ENCODE data around the gene CCDC117. TPM values are rescaled to one million over a fixed set of nuclear protein-coding genes. Genes with fewer than 3 reads are reported as not detected.

Gene CCDC117
- total and polyA plus RNA-seq, 7 donors, result 9.1 to 39.1 (median 27.5) TPM

- intact Hi-C loops (cut with DNase I), result loop anchor here (2.0 to 10.0 kb wide), 2 partner anchors 778 to 788 kb away; no protein-coding TSS in a partner anchor
- no peak overlapping the region for H3K27ac ChIP-seq
- 92 to 100% (median 100%) methylated on average over 1 of the region's 1 CpG for WGBS, 3 donors
- H3K4me3 ChIP-seq, result no peak overlapping the region
- TF ChIP-seq CTCF (IDR thresholded peaks at IDR 0.05), result no peak
- ATAC-seq (no peak), DNase-seq (no peak)
- no peaks in the 10 kb centered on the region for H3K36me3 ChIP-seq (ENCODE audit: insufficient read depth in 1 of 2, low read depth in 1 of 2)
- no peaks in the 10 kb centered on the region for H3K27me3 ChIP-seq (ENCODE audit: insufficient read depth in 3 of 3, low read length in 2 of 3)
- H3K4me1 ChIP-seq, result peaks cover 3% of the 10 kb centered on the region
- H3K9me3 ChIP-seq, result no peaks in the 10 kb centered on the region
These were observed 60.2 kb downstream of the CCDC117 start for GRCh38 chr22:28832731-28833130.

GRCh38 chr22:28833276-28833923 is 60.9 kb downstream of the CCDC117 start:
- H3K4me1 ChIP-seq, result peaks cover 3% of the 10 kb centered on the region
- no peak overlapping the region for H3K27ac ChIP-seq
- no peaks in the 10 kb centered on the region for H3K9me3 ChIP-seq
- ATAC-seq, result no peak
- WGBS, 3 donors, result 91 to 96% (median 91%) methylated on average over 3 of the region's 3 CpGs
- intact Hi-C loops (cut with DNase I), result loop anchor here (2.0 to 10.0 kb wide), 2 partner anchors 779 to 789 kb away; no protein-coding TSS in a partner anchor
- DNase-seq, result no peak
- H3K27me3 ChIP-seq (ENCODE audit: insufficient read depth in 3 of 3, low read length in 2 of 3), result no peaks in the 10 kb centered on the region
- H3K4me3 ChIP-seq, result no peak overlapping the region
- H3K36me3 ChIP-seq (ENCODE audit: insufficient read depth in 1 of 2, low read depth in 1 of 2), result no peaks in the 10 kb centered on the region
- no peak for TF ChIP-seq CTCF (IDR thresholded peaks at IDR 0.05)

GRCh38 chr22:28835630-28836189 is 63.2 kb downstream of the CCDC117 start:
- H3K4me3 ChIP-seq, result no peak overlapping the region
- H3K27me3 ChIP-seq (ENCODE audit: insufficient read depth in 3 of 3, low read length in 2 of 3), result no peaks in the 10 kb centered on the region
- intact Hi-C loops (cut with DNase I), result loop anchor here in 1 of 2 donors (10.0 kb wide), 1 partner anchor 781 kb away; no protein-coding TSS in a partner anchor
- WGBS, 3 donors, result 88 to 91% (median 90%) methylated on average over 11 of the region's 11 CpGs
- no peaks in the 10 kb centered on the region for H3K9me3 ChIP-seq
- no peaks in the 10 kb centered on the region for H3K36me3 ChIP-seq (ENCODE audit: insufficient read depth in 1 of 2, low read depth in 1 of 2)
- H3K27ac ChIP-seq, result no peak overlapping the region
- no peak for TF ChIP-seq CTCF (IDR thresholded peaks at IDR 0.05)
- no peaks in the 10 kb centered on the region for H3K4me1 ChIP-seq
- ATAC-seq (no peak), DNase-seq (no peak)

- H3K27ac ChIP-seq, result no peak overlapping the region
- no peaks in the 10 kb centered on the region for H3K36me3 ChIP-seq (ENCODE audit: insufficient read depth in 1 of 2, low read depth in 1 of 2)
- H3K4me1 ChIP-seq, result no peaks in the 10 kb centered on the region
- no peaks in the 10 kb centered on the region for H3K27me3 ChIP-seq (ENCODE audit: insufficient read depth in 3 of 3, low read length in 2 of 3)
- H3K9me3 ChIP-seq, result no peaks in the 10 kb centered on the region
- no peak for TF ChIP-seq CTCF (IDR thresholded peaks at IDR 0.05)
- DNase-seq (no peak), ATAC-seq (no peak)
- intact Hi-C loops (cut with DNase I), result loop anchor here in 1 of 2 donors (10.0 kb wide), 1 partner anchor 783 kb away; no protein-coding TSS in a partner anchor
- no peak overlapping the region for H3K4me3 ChIP-seq
- WGBS, 3 donors, result 83 to 91% (median 83%) methylated on average over 6 of the region's 6 CpGs
These were observed 65.1 kb downstream of the CCDC117 start for GRCh38 chr22:28837640-28838039.

Other genes with a start within 250 kb of the CCDC117 start
- 10 to 100 TPM in 2 of 4 donors, 1 to 10 TPM in 2; 3.5 to 12.1 (median 8.1) TPM for gene TTC28, start 92.9 kb upstream of the CCDC117 start, total RNA-seq
- 1 to 10 TPM; 1.2 to 3.1 (median 2.4) TPM for gene TTC28, start 92.9 kb upstream of the CCDC117 start, polyA plus RNA-seq
- 1 to 10 TPM; 1.2 to 6.9 (median 2.3) TPM for gene CHEK2, start 30.9 kb upstream of the CCDC117 start, total RNA-seq
- gene CHEK2, start 30.9 kb upstream of the CCDC117 start, polyA plus RNA-seq, result 10 to 100 TPM in 1 of 3 donors, 1 to 10 TPM in 2; 1.5 to 14.8 (median 5.1) TPM
- 10 to 100 TPM; 10.3 to 15.7 (median 11.3) TPM for gene HSCB, start 30.7 kb upstream of the CCDC117 start, total RNA-seq
- gene HSCB, start 30.7 kb upstream of the CCDC117 start, polyA plus RNA-seq, result 10 to 100 TPM; 13.0 to 26.5 (median 24.1) TPM
- gene XBP1, start 27.9 kb downstream of the CCDC117 start, total RNA-seq, result 100 to 1,000 TPM in 2 of 4 donors, 10 to 100 TPM in 2; 38.9 to 151 (median 98.8) TPM
- gene XBP1, start 27.9 kb downstream of the CCDC117 start, polyA plus RNA-seq, result 100 to 1,000 TPM in 2 of 3 donors, 10 to 100 TPM in 1; 82.6 to 173 (median 110) TPM
- gene ZNRF3, start 110.9 kb downstream of the CCDC117 start, total RNA-seq, result 1 to 10 TPM; 4.9 to 8.5 (median 7.4) TPM
- gene ZNRF3, start 110.9 kb downstream of the CCDC117 start, polyA plus RNA-seq, result 1 to 10 TPM; 2.2 to 4.8 (median 2.4) TPM

All from psoas muscle (tissue), 8 donors.